Astrocyte of the spinal cord (primary cell): ENCODE data around the gene MEA1.

Experiments
- DNase-seq: peaks from one replicate; pipeline ENCODE4 v3.0.0; 2011; ENCODE audit warnings: low read depth, low spot score
- H3K4me3 ChIP-seq: 2 replicates; pipeline ENCODE4 v1.5.1; 2011; ENCODE audit warnings: low read depth, mild to moderate bottlenecking, low read length, moderate library complexity
- CTCF ChIP-seq: IDR thresholded peaks from 2 replicates; pipeline ENCODE4 v1.5.1; 2012; ENCODE audit warnings: low read depth, mild to moderate bottlenecking, low read length, inconsistent platforms
- in situ Hi-C: cut with HindIII; loops from 2 replicates; pipeline ENCODE4 v1.10.0; 2017; ENCODE audit warnings: low sequenced_read_pairs

MEA1 gene

GRCh38 chr6:42966571-42966970 is 47.2 kb downstream of the MEA1 start:
- DNase-seq: no peak
- in situ Hi-C loops: no loop called here
- H3K4me3 ChIP-seq: no peak overlapping the region
- no peak for TF ChIP-seq CTCF

- DNase-seq: peak; percentile 35
These were observed 49.7 kb downstream of the MEA1 start for GRCh38 chr6:42963855-42964605.

GRCh38 chr6:42963179-42963854 is 50.4 kb downstream of the MEA1 start:
- TF ChIP-seq CTCF: no peak
- no peak for DNase-seq
- H3K4me3 ChIP-seq: no peak overlapping the region
- in situ Hi-C loops: no loop called here

More at GRCh38 chr6:42963855-42964605, 49.7 kb downstream of the MEA1 start:
- peak; percentile 31 for TF ChIP-seq CTCF
- in situ Hi-C loops: no loop called here
- no peak overlapping the region for H3K4me3 ChIP-seq

DNA sequence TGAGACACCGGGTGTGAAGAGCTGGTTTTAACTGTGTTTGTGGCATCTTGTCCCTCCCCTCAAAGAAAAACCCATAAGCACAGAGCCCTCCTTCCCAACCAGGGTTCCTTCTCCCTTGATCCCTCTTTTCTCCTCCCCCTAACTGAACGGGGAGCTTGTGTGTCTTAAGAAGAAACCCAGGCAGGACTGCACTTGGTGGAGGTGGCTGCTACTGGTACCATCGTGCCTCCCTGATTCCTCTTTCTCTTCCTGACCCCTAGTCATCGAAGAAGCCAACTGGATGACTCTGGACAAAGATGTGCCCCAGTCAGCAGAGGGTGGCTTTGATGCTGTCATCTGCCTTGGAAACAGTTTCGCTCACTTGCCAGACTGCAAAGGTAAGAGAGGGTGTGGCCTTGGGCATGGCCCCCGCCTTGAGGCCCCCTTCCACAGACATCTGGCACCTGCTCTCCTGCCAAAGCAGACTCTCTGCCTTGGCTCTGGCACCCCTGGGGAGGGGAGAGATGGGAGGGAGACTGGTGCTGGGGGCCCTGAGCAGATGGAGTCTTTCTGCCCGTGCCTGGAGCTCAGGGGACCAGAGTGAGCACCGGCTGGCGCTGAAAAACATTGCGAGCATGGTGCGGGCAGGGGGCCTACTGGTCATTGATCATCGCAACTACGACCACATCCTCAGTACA is 51.1 kb downstream of the MEA1 start:
- in situ Hi-C loops: no loop called here
- H3K4me3 ChIP-seq: no peak overlapping the region
- TF ChIP-seq CTCF: no peak
- DNase-seq: no peak

GRCh38 chr6:42962096-42962495 is 51.6 kb downstream of the MEA1 start:
- TF ChIP-seq CTCF: no peak
- in situ Hi-C loops: no loop called here
- no peak overlapping the region for H3K4me3 ChIP-seq
- DNase-seq: no peak
